A673 (cell line): ENCODE results near the gene PRMT5.

Experiments
- EZH2 ChIP-seq: fragments of 200-600 bp; sonication (generic); IDR thresholded peaks from 2 replicates; pipeline ENCODE4 v1.6.1; 2017; ENCODE audit warnings: borderline replicate concordance, low read depth, mild to moderate bottlenecking, mixed read lengths, antibody characterized with exemption, low read length; ENCODE audit not compliant: poor library complexity, severe bottlenecking
- TF ChIP-seq, protein P1 (sequence below): fragments of 300-800, 200-600 bp; sonication (generic); conservative IDR thresholded peaks from 2 replicates; pipeline ENCODE4 v1.5.1; 2017; ENCODE audit warnings: low read depth, mild to moderate bottlenecking, antibody characterized with exemption, low read length, moderate library complexity, mixed read lengths

DNA sequence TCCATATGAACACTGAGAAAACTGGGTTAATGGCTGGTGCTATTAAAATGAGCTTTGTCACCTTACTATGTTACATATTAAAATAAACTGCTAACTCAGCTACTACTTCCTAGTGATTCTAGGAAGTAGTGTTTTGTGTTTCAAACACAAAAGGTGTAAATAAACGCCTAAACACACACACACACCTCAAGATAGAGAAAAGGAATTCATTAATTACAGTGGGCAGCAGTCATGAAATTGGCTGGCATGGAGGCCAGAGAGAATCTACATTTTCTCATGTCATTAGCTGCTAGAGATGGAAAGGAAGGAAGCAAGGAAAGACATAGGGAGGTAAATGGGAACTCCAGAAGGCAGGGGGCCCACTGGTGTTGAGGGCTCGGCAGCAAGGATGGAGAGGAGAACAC, 787 bp upstream of the PRMT5 start:
- TF ChIP-seq EZH2 = no peak
- TF ChIP-seq, protein P1, sequence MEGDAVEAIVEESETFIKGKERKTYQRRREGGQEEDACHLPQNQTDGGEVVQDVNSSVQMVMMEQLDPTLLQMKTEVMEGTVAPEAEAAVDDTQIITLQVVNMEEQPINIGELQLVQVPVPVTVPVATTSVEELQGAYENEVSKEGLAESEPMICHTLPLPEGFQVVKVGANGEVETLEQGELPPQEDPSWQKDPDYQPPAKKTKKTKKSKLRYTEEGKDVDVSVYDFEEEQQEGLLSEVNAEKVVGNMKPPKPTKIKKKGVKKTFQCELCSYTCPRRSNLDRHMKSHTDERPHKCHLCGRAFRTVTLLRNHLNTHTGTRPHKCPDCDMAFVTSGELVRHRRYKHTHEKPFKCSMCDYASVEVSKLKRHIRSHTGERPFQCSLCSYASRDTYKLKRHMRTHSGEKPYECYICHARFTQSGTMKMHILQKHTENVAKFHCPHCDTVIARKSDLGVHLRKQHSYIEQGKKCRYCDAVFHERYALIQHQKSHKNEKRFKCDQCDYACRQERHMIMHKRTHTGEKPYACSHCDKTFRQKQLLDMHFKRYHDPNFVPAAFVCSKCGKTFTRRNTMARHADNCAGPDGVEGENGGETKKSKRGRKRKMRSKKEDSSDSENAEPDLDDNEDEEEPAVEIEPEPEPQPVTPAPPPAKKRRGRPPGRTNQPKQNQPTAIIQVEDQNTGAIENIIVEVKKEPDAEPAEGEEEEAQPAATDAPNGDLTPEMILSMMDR = no peak
